ENCODE results near the gene KIAA1217.

DNA sequence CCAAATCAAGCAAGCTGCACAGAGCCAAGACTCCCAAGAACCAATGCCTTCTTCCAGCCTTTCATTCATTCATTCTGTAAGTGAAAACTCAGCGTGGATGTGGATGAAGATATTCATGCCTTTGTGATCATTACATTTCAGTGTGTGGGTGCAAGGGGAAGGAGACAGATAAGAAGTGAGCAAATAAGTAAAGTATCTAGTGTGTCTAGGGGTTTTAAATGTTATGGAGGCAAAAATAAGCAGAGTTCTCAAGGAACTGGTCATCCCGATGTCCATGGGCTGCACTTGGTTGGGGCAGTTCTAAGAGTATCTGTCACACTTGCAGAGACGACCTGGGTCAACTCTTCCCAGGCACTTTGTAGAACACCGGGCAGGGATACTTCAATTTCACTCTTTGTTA lies 149.1 kb downstream of the KIAA1217 start:
- TF ChIP-seq POLR2A (IDR thresholded peaks at IDR 0.05; ENCODE audit: low read length) (no peak), GATA1 (IDR thresholded peaks at IDR 0.05; ENCODE audit: low read depth, low read length) (no peak)
